GM12891 (cell line): Measurements from ENCODE around the gene CCDC136.

Experiments used
- POLR2AphosphoS5 ChIP-seq: IDR thresholded peaks from 2 replicates; pipeline ENCODE4 v1.6.1; 2011; ENCODE audit warnings: low read depth, low read length, control low read depth
- SPI1 ChIP-seq: IDR thresholded peaks from 2 replicates; pipeline ENCODE4 v1.6.1; 2011; ENCODE audit warnings: low read depth, low read length, control low read depth

GRCh38 chr7:128829391-128830166 is 37.8 kb downstream of the CCDC136 start:
- TF ChIP-seq SPI1 (no peak), POLR2AphosphoS5 (no peak)
